Stimulated activated CD4-positive, alpha-beta T cell treated with anti-CD3 and anti-CD28 coated beads, Interleukin-2, amount 100 ng/mL, for 4 hours (primary cell): Measurements from ENCODE around the gene PERCC1.

Source experiments
- DNase-seq: peaks from one replicate; pipeline ENCODE4 v3.0.0-alpha.2; 2020; ENCODE audit warnings: low read depth

Gene PERCC1

DNA sequence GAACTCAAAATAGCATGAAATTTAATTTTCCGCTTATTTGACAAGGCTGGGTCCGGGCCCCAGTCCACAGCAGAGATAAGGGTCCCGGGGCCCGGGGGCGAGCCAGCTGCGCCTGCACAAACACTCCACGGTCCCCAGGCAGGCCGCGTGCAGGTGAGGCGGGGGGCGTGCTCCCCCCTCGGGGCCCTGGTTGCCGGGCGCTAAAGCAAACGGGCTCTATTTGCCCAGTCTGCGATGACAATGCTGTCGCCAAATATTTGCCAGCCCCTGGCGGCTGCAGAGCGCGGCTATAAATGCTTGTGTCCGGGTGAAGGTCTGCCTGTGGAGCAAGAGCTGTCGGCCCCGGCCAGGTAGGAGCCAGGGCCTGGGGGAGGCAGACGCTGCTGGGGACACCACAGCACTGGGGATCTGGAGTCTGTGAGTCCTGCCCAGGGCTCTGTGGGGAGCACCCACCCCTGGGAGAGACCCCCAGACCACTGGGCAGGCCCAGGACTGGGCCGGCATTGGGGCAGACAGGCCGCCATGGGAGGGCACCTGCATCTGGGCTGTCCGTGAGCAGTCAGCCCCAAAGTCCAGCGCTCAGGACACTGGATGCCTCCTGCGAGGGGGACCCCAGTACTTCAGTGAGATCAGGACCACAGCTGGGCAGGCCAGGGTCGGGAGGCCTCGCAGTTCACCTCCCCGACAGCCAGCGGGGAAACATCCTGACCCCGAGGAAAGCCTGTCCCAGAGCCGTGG lies at the start of gene PERCC1:
Gene PERCC1, plus strand, starts transcription at position 320 of the 738 bp plus-strand sequence. CDS start 1,516 bp downstream, outside the sequence.
- no peak for DNase-seq

DNA sequence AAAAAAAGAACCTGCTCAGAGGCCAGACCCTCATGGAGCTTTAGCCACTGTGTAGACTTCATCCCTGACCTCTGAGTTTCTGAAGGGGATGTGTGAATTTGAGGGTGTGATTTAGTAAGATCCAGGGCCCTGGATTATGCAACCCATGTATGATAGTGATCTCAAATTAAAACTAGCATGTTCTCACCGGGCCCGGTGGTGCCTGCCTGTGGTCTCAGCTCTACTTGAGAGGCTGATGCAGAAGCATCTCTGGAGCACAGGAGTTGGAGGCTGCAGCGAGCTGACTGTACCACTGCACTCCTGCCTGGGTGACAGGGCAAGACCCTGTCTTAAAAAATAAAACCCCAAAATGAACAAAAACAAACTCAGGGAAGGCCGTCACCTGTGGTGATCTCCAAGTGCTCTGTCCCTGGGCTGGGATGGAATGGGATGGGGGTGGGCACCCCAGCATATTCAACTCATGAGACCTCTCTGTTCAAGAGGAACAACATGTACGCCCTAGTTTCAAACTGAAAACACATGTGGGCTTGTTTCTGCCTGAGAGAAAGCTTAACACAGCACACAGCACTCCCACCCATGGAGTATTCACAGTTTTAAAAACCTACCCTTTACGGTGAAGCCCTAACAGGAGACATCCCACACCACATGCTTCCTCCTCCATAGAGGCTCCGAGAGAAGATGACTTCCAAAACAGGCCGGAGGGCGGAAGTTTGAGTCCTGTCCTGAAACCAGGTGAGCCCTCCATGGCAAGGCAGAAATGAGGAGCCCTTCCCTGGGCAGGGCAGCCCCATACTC lies 49.1 kb upstream of the PERCC1 start:
- no peak for DNase-seq

DNA sequence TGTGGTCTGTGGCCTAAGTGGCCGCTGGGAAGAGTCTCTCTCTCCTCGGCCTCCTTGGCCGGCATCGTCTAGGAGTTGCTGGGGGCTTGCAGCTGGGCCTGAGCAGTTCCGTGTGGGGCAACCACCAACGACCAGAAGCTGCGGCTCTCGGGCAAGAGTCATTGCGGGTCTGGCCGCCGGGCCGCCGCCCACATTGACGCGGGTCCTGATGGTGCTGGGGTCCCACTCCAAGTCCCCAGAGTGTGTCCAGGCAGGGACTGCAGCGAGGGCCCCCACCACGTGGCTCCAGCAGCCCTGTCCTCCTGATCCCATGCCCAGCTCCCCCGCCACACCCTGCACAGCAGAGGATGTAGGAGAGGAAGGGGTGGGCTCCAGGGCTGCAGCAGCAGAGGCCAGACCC lies 47.3 kb upstream of the PERCC1 start:
- DNase-seq = no peak

DNA sequence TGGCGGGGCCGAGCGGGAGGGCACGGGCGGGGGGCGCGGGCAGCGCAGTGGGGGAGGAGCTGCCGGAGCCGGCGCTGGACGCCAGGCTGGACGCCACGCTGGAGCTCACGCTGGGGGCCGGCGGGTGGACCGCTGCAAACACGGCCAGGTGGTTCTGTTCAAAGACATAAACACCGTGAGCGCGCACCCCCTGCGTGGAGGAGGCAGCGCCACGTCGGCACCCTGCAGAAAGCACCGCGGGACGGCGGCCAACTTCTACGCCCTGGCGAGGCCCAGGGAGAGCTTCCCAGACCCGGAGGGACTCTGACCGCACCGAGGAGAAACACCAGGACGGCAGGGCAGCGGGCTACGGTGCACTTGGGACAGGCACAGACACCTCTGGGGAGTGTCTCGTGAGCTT lies 45.6 kb upstream of the PERCC1 start:
- no peak for DNase-seq

DNA sequence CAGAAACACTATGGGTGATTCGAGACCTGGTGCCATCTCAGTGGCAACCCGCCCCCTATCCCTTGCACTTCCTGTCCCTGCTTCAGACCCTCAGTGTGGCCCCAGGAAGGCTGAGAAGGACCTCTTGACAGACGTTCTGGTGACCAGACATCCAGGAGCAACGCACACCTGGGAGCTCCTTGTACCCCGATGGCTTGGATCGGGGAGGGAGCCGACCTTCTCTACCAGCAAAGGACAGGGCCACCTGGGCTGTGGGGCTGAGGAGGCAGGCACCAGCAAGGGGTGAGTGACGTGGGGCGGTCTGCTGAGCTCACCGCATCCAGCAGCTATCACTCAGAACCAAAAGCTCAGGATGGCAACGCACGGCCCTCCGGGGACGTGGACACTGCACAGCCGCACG lies 43.5 kb upstream of the PERCC1 start:
- no peak for DNase-seq

DNA sequence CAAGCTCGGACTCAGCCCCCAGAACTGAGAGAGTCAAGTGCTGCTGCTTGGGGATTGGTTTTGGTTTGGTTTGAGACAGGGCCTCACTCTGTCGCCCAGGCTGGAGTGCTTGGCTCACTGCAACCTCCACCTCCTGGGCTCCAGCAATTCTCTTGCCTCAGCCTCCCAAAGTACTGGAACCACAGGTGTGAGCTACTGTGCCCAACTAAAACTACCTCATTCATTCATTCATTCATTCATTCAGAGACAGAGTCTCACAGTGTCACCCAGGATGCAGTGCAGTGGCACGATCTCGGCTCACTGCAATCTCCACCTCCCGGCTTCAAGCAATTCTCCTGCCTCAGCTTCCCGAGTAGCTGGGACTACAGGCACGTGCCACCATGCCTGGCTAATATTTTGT lies 41.1 kb upstream of the PERCC1 start:
- DNase-seq = no peak

DNA sequence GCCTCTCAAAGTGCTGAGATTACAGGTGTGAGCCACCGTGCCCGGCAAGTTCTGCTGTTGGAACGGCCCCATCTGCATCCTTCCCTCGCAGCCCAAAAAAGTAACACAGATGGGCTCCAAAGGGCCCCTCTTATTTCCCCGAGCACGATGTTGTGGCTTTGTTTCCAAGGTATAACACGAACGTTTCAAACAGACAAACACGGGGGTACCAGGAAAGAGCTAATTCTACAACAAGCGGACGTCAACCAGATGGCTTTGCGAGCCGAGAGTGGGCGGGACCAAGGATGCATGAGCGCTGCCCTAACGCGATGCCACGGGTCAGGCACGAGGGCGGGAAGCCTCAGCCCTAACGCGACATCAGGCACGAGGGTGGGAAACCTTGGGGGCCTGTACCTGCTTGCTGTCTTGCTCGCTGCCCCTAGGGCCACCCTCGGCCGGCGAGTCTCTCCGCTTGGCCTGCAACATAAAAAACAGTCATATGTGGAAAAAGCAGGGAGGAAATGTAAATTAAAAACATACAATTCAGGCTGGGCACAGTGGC lies 40.6 kb upstream of the PERCC1 start:
- DNase-seq = no peak

DNA sequence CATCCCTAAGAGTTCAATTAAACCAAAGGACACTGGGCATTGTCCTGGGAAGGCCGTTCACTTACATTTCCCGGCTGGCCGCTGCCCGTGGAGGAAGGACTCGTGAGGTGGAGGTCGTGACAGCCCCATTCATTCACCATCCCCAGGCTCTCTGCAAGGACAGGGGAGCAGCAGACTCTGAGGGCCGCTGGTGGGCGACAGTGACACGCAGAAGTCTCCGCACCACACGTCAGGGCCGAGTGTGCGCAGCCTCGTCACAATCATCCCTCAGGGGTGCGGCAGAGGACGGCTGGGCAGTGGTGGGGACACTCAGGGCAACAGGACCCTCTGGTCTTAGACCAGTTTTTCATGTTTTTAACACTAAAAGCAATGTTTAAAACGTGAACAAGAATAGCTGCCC lies 38.1 kb upstream of the PERCC1 start:
- DNase-seq = no peak

DNA sequence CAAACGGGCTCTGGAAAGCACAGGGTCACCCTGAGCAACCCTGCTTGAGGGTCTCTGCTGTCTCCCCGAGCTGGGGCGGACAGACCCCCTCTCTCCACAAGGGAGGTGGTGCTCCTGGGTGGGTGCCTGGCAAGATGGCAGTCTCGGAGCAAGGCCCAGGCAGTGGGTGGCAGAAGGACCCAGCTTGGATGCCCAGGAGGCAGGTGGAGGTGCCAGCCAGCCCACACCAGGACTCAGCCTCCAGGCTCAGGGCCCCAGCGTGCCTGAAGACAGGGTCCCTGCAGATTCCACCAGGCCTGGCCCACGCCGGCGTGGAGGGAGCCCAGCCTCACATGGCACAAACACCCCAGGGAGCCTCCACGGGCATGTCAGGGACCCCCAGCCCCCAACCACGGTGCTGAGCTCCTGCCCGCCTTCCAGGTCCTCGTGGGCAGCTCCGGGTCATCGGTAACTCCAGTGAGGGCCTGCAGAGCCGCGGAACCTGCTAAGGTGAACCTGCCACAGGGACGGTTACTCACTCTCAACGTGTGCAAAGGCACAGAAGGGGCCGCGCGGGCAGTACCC lies 37.2 kb upstream of the PERCC1 start:
- no peak for DNase-seq

DNA sequence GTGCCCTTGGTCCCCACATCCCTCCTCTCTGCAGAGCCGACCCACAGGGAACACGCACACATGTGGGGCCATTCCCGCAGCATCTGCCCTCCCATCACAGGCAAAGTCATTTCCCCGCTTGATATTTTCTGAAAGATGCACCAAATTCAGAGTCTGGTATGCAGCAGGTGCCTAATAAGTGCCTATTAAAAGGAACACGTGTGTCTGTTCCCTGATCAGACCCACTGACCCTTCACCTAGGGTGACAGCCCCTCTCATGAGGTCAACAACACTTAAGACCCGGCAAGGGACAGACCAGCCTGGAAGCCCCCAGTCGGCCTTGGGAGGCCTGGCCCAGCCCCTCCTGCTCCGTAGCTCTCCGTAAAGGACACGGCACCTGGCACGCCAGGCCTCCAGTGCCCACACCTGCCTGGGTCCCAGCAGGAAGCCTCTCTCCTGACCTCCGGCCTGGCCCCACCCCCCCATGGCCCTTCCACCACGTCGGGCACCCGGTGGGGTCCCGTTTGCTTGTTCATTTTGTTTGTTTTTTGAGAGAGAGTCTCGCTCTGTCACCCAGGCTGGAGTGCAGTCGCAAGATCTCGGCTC lies 36.4 kb upstream of the PERCC1 start:
- DNase-seq = no peak

DNA sequence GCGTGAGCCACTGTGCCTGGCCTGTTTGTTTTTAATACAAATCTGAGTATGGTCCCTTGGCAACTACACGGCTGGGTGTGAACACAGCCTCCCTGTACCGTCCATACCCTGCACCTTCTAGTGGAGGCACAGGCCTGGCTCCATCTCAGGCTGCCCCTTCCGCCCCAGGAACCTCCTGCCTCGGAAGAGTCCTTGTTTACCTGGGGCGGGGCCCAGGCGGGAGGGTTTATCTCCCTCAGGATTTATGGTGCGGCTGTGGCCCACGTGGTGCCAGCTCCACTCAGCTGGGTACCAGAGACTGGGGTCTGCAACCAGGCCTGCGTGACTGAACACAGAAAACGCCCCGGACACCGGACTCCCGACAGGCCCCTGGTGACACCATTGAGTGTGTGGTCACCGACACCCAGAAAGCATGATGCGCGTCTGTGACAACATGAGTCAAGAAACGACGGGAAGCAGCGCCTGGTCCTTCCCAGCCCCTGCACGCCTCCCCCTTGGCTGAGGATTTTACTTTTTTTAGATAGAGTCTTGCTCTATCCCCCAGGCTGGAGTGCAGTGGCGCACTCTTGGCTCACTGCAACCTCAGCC lies 35.3 kb upstream of the PERCC1 start:
- DNase-seq = no peak

DNA sequence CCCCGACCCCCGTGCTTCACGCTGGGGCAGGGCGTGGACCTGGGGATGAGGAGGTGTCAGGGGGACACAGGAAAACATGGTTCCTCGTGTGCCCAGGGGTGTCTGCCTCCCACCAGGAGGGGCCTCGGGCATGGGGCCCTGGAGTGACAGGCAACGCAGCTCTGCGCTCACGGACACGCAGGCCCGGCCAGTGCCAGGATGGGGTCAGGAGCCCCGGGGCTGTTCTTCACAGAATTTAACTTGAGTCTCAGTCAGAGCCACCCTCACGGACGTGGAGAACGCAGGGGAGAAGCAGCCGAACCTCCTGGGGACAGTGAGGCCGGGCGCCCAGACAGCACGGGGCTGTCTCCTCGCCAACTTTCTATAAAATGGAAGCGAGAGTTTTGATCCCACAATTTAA lies 33.1 kb upstream of the PERCC1 start:
- no peak for DNase-seq

DNA sequence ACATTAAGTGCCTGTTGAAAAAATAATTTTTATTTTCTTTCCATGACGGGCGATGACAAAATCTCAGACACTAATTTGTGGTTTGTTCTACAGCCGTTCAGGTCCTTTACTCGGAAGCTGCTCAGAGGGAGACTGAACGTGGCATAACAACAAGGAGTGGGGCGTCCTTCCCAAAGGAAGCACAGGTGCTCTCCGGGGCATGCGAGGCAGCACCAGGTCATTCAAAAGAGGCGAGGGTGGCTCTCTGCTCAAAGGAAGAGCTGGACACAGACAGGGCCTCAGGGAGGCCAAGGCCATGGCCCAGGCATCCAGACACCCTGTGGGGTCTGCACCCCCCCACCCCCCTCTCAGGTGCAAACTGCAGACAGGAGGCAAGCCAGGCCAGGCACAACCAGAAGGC lies 32.5 kb upstream of the PERCC1 start:
- no peak for DNase-seq

DNA sequence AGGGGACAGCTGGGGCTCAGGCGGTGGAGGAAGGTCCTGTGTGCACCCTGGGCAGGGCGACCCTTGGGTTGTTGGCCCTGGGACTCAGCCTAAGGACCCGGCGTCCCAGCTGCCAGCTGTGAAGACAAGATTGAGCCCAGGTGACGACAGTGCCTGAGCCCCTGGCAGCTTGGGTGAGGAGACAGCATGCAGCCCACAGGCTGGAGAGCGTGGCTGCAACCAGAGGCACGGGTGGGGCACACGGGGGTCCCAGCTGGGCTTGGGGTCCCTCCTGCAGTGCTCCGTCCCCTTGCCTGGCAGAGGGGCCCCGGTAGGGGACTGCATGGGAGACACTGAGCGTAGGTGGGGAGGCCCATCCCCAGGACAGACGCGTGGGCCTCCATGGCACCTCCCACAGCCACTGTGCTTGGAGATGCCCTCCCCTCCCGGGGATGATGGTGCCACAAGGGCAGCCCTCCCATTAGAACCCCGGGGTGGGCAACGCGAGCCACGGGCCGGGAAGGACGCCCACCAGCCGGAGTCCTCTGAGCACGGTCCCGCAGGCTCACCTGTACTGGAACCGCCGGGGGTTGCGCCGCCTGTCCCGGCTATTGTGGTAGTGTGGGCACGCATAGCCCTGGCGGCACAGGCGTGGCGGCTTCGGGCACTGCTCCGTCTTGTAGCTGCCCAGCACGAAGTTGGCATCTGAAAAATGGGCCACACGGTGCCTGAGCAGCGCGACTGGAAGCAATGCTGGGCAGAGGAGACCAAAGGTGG lies 31.9 kb upstream of the PERCC1 start:
- no peak for DNase-seq

DNA sequence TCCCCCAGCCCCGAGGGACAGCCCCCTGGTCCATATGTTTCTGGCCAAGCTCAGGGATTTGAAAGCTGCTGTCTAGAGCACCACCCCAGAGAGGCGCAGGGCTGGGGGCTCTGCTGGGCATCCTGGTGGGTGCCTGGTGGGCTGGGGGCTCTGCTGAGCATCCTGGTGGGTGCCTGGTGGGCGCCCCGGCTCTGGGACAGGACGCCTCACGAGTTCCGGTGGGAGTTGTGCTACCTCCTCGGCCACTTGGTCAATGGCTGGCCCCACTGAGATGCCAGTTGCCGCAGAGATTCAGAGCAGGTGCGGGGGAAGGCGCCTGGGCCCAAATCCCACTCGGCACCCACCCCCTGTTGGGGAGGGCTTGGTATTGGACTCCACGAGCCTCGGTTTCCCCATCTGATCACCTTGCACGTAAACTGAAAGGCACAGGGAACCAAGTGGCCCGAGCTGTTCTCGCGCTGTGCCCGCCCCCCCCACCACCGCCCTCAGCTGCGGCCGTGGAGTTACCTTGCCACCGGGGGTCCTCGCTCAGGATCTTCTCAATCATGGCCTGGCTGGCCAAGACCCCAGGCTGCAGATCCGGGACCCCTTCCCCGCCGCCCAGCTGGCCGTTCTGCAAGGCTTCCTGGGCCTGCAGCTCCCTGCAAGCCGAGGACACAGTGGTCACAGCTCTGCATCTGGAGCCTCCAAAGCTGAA lies 29.7 kb upstream of the PERCC1 start:
- no peak for DNase-seq

DNA sequence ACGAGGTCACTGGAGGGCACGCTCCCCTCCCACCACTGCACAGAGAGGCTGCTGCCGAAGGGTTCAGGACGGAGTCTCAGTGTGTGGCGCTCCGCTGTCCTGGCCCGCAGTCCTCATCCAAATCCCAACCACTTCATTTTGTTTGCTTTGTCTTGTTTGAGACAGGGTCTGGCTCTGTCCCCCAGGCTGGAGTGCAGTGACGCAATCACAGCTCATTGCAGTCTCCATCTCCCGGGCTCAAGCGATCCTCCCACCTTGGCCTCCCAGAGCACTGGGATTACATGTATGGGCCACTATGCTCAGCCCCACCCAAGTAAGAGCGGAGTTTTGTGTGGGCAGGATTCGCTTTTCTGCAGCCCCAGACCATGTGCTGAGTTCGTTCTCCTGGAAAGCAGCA lies 29.1 kb upstream of the PERCC1 start:
- no peak for DNase-seq

DNA sequence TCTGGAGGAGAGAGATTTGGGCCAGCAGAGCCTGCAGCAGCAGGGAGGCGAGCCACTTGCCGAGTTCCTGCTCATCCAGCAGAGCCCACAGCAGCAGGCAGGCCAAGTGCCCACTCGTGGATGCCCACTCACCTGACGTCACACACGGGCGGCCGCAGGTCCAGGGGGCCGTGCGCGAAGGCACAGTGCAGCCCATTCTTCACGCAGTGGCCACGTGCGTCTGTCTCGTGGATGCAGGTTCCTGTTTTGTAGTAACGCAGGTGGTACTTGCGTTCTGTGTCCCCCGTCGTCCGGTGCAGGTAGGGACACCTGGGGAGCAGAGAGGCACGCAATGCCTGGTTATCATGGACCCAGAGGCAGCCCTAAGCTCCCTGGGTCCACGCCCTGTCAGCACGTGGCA lies 27.8 kb upstream of the PERCC1 start:
- no peak for DNase-seq

DNA sequence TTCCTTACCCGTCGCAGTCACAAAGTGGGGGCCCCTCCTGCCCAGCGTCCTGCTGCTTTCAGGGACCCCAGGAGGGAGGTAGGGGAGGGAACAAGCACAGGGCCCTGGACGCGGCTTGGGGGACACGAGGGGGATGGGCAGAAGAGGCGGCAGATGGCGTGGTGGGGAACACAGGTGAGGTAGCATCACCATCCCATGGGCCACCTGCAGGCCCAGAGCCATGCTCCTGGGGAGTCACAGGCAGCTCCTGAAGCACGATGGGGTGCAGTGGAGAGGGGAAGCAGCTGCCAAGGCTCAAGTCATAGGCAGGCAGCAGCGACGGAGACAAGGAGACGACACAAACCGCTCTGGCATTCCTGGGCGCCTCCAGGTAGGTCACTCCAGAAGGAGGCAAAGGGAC lies 27.1 kb upstream of the PERCC1 start:
- DNase-seq = no peak

DNA sequence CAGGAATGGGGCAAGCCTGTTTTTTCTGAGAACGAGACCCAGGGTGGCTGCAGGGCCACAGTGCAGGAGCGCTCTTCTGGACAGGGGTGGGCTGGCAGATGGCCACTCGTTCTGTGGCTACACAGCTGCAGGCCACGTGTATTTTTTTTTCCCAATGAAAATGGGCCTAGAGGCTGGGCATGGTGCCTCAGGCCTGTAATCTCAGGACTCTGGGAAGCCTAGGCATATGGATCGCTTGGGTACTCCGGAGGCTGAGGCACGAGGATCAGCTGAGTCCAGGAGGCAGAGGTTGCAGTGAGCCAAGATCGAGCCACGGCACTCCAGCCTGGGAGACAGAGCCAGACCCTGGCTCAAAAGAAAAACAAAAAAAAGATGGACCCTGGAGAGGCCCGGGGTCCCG lies 23.1 kb upstream of the PERCC1 start:
- DNase-seq = no peak

DNA sequence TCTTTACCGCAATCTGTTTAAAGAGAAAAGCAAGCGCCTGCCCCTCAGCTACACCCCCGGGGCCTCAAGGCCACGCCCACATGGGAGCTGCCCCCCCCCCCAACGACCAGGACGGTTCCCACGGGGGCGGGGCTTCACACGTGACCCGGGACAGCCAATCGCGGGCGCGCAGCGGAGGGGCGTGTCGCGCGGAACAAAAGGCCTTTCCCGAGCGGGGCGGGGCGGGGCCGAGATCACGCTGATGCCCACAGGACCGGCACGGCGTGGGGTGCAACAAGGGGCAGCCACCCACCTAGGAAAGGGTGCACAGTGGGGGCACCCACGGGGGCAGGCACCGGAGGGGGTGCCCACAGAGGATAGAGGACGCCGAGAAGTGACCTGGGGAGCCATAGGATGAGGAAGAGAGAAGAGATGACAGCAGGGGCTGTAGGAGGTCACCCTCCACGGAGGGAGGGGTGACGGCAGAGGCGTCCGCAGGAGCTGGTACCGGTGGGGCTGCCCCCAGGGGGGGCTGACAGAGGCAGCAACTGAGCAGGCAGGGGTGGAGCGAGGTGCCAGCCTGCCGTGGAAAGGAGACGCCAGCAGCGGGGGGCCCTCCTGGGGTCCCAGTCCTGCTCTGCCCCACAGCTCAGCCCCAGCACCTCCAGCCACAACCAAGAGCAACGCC lies 22.6 kb upstream of the PERCC1 start:
- DNase-seq = peak; percentile 93
